ENCODE data around the gene NRDC. TPM values are rescaled to one million over a fixed set of nuclear protein-coding genes. Genes with fewer than 3 reads are reported as not detected.
A peak's percentile ranks its signal among the peaks of the same experiment; 100 is the strongest.

NRDC gene
- total and polyA plus RNA-seq, 7 donors: 34.4 to 91.4 (median 71.0) TPM

- Histone ChIP-seq H3K4me1 (peaks cover 0 to 13% (median 9%) of the 10 kb centered on the region in 4 donors), H3K4me3 (no peak overlapping the region), H3K36me3 (peaks cover 5 to 85% (median 28%) of the 10 kb centered on the region in 4 donors), H3K27ac (no peak overlapping the region), H3K27me3 (no peaks in the 10 kb centered on the region), H3K9me3 (no peaks in the 10 kb centered on the region)
- TF ChIP-seq EP300 (IDR thresholded peaks at IDR 0.05): no peak
- TF ChIP-seq POLR2AphosphoS5 (IDR thresholded peaks at IDR 0.05): no peak
- TF ChIP-seq POLR2A (IDR thresholded peaks at IDR 0.05): no peak
- TF ChIP-seq, protein P1, sequence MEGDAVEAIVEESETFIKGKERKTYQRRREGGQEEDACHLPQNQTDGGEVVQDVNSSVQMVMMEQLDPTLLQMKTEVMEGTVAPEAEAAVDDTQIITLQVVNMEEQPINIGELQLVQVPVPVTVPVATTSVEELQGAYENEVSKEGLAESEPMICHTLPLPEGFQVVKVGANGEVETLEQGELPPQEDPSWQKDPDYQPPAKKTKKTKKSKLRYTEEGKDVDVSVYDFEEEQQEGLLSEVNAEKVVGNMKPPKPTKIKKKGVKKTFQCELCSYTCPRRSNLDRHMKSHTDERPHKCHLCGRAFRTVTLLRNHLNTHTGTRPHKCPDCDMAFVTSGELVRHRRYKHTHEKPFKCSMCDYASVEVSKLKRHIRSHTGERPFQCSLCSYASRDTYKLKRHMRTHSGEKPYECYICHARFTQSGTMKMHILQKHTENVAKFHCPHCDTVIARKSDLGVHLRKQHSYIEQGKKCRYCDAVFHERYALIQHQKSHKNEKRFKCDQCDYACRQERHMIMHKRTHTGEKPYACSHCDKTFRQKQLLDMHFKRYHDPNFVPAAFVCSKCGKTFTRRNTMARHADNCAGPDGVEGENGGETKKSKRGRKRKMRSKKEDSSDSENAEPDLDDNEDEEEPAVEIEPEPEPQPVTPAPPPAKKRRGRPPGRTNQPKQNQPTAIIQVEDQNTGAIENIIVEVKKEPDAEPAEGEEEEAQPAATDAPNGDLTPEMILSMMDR (IDR thresholded peaks at IDR 0.05): no peak
- intact Hi-C loops (cut with DNase I): no loop called here
- WGBS, 2 donors: 95 to 98% methylated on average over 3 of the region's 3 CpGs
- no peak for DNase-seq
These were observed 97.6 kb downstream of the NRDC start for GRCh38 chr1:51780927-51781326.

- no peak for TF ChIP-seq EP300 (IDR thresholded peaks at IDR 0.05)
- TF ChIP-seq POLR2A (IDR thresholded peaks at IDR 0.05): no peak
- TF ChIP-seq, protein P1 (IDR thresholded peaks at IDR 0.05): no peak
- no peak for TF ChIP-seq POLR2AphosphoS5 (IDR thresholded peaks at IDR 0.05)
- DNase-seq: no peak
- Histone ChIP-seq H3K36me3 (peaks cover 0 to 72% (median 18%) of the 10 kb centered on the region in 4 donors), H3K27me3 (no peaks in the 10 kb centered on the region), H3K4me3 (no peak overlapping the region), H3K4me1 (no peaks in the 10 kb centered on the region), H3K9me3 (no peaks in the 10 kb centered on the region), H3K27ac (no peak overlapping the region)
- intact Hi-C loops (cut with DNase I): no loop called here
These were observed 102.1 kb downstream of the NRDC start for GRCh38 chr1:51776408-51776807.

DNA sequence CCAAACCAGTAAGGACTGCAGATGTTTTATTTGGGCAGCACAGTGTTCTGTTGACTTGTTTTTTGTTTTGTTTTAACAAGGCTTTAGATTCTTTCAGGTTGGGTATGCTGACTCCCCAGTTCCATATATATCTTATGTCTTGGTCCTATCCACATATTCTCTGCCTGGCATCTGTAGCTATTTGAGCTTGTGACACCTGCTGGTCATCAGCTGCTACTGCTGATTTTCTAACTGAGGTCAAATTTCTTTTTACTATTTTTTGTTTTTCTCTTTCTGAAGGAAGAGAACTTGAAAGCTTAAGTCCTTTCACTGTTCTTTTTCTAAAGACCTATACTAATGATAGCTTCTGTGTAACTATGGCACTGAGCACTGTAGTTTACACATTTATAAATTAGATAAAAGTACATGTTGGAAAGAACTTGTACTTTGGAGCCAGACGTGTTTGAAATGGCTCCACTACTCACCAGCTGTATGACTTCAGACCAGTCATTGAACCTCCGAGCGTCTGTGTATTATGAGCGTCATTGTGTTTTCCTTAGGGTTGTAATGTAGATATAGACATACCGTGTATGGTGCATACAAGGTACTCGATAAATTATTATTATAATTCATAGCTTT lies 109.4 kb downstream of the NRDC start:
- 60 to 71% methylated on average over 6 of the region's 6 CpGs for WGBS, 2 donors
- H3K36me3 ChIP-seq: peaks cover 0 to 45% (median 8%) of the 10 kb centered on the region in 4 donors
- H3K27me3 ChIP-seq: no peaks in the 10 kb centered on the region
- peaks cover 0 to 6% (median 0%) of the 10 kb centered on the region in 4 donors for H3K4me1 ChIP-seq
- intact Hi-C loops (cut with DNase I): loop anchor here (2.0 kb wide), 1 partner anchor 146 kb away; no protein-coding TSS in a partner anchor
- H3K9me3 ChIP-seq: no peaks in the 10 kb centered on the region
- DNase-seq: no peak
- no peak overlapping the region for H3K27ac ChIP-seq
- no peak for TF ChIP-seq POLR2A (IDR thresholded peaks at IDR 0.05)
- TF ChIP-seq, protein P1 (IDR thresholded peaks at IDR 0.05): peak; percentile 66 to 81 (median 78)
- TF ChIP-seq POLR2AphosphoS5 (IDR thresholded peaks at IDR 0.05): peak in 1 of 4 donors; percentile 14
- no peak for TF ChIP-seq EP300 (IDR thresholded peaks at IDR 0.05)
- H3K4me3 ChIP-seq: no peak overlapping the region

GRCh38 chr1:51761351-51761750 lies 117.2 kb downstream of the NRDC start:
- Histone ChIP-seq H3K36me3 (peaks cover 0 to 30% (median 2%) of the 10 kb centered on the region in 4 donors), H3K27ac (no peak overlapping the region), H3K27me3 (no peaks in the 10 kb centered on the region), H3K4me3 (no peak overlapping the region), H3K4me1 (no peaks in the 10 kb centered on the region), H3K9me3 (no peaks in the 10 kb centered on the region)
- intact Hi-C loops (cut with DNase I): no loop called here
- DNase-seq: no peak
- WGBS, 2 donors: 97 to 99% methylated on average over 1 of the region's 1 CpG
- no peak for TF ChIP-seq POLR2A (IDR thresholded peaks at IDR 0.05)

GRCh38 chr1:51760872-51761271 lies 117.7 kb downstream of the NRDC start:
- WGBS, 2 donors: 91 to 94% methylated on average over 3 of the region's 3 CpGs
- no peak for DNase-seq
- H3K9me3 ChIP-seq: no peaks in the 10 kb centered on the region
- peaks cover 0 to 29% (median 0%) of the 10 kb centered on the region in 4 donors for H3K36me3 ChIP-seq
- H3K27me3 ChIP-seq: no peaks in the 10 kb centered on the region
- intact Hi-C loops (cut with DNase I): no loop called here
- no peak overlapping the region for H3K27ac ChIP-seq
- no peaks in the 10 kb centered on the region for H3K4me1 ChIP-seq
- H3K4me3 ChIP-seq: no peak overlapping the region
- TF ChIP-seq POLR2AphosphoS5 (IDR thresholded peaks at IDR 0.05) (no peak), EP300 (IDR thresholded peaks at IDR 0.05) (no peak), POLR2A (IDR thresholded peaks at IDR 0.05) (no peak)
- TF ChIP-seq, protein P1 (IDR thresholded peaks at IDR 0.05): no peak

All from sigmoid colon (tissue), 7 donors.